NCI-H774 (cell line): ENCODE results near the gene CSAD.
"Not testable (repeated sequence)": the region's sequence is repeated elsewhere in the genome, so short reads cannot be mapped to it uniquely, and the experiment has no call there.

Experiments
- DNase-seq: peaks from one replicate; lab custom pipeline; 2025; lab: John Stamatoyannopoulos, UW

CSAD gene

GRCh38 chr12:53145383-53146260 lies 35.1 kb downstream of the CSAD start:
- no peak for DNase-seq

GRCh38 chr12:53143355-53143754 lies 37.4 kb downstream of the CSAD start:
- no peak for DNase-seq

- DNase-seq: no peak
Measured at GRCh38 chr12:53133722-53134121, 47.0 kb downstream of the CSAD start.

GRCh38 chr12:53131844-53132243 lies 48.9 kb downstream of the CSAD start:
- DNase-seq: no peak

GRCh38 chr12:53128780-53129569 lies 51.8 kb downstream of the CSAD start:
- no peak for DNase-seq

DNA sequence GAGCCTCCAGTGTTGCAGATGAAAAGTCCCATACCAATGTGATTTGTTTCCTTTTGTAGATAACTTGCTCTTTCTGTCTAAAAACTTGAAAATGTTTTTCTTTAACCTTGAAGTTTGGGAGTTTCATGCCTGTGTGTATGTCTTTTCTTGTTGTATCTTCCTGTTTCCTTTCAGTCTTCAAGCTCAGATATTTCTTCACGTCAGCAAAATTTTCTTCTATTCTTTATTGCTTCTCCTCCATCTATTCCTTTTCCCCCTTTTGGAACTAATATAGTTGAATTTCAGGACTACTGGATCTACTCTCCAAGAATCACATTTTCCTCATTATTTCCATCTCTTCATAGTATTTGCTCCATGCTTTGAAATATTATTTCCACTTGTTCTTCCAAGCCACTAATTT lies 53.6 kb downstream of the CSAD start:
- DNase-seq: no peak

DNA sequence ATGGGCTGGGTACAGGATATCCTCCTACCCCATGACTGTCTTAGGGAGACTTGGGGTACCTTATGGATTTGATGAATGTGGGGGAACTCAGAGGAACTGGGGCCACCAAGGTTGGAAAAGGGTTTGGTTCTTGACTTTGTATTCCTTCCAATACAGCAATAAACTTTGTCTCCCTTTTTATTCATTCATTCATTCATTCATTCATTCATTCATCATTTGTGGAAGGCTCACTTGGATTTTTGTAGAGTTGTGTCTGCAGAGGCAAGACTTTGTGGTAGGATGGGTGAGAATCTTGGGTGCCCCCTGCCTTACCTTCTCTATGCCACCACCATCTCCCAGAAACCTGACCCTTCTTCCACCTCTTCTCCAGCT lies 56.4 kb downstream of the CSAD start:
- DNase-seq: no peak

DNA sequence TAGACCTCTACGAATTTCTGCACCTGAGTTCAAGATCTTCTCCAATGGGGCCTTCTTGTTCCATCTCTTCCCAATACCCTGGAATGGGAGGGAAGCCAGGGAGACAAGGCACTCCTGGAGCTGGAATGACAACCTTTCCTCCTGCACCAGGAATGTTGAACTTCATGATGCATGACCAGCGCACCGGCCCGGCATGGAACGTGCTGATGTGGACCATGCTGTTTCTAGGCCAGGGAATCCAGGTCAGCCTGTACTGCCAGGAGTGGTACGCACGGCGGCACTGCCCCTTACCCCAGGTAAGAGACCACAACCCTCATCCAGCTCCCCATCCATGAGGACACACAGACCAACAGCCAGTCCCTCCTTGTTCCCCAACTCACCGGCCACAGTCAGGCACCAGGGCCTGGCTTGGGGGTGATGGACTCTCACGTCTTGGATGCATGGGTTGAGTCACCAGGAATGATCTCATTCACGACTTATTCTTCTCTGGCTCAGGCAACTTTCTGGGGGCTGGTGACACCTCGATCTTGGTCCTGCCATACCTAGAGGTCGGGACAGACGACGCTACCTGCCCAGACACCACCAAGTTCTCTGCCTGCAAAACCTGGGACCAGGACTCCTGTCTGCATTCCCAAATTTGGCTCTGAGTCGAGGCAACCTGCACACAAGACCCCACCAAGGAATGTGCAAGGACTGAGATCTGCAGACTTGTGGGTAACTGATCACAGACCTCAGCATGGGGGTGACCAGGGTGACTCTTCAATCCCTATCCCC lies 57.0 kb downstream of the CSAD start:
- no peak for DNase-seq

DNA sequence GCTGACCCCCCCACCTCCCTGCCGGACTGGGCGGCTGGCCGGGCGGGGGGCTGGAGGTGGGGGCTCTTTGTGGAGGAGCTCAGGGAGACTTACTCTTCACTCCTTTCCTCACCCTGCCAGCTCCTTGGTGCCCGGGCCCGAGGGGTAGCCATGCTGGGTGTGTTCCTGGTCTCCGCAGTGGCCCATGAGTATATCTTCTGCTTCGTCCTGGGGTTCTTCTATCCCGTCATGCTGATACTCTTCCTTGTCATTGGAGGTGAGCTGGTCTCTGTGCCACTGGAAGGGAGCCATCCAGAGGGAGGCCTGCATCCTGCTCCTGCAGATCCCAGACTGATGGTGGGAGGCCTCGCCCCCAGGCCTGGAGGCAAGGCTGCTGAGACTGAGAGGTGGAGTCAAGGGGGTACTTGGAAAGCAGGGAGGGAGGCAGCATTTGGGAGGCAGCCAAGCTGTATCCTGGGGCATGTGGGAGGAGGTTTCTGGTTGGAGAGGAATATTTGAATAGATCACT lies 57.7 kb downstream of the CSAD start:
- DNase-seq: no peak

DNA sequence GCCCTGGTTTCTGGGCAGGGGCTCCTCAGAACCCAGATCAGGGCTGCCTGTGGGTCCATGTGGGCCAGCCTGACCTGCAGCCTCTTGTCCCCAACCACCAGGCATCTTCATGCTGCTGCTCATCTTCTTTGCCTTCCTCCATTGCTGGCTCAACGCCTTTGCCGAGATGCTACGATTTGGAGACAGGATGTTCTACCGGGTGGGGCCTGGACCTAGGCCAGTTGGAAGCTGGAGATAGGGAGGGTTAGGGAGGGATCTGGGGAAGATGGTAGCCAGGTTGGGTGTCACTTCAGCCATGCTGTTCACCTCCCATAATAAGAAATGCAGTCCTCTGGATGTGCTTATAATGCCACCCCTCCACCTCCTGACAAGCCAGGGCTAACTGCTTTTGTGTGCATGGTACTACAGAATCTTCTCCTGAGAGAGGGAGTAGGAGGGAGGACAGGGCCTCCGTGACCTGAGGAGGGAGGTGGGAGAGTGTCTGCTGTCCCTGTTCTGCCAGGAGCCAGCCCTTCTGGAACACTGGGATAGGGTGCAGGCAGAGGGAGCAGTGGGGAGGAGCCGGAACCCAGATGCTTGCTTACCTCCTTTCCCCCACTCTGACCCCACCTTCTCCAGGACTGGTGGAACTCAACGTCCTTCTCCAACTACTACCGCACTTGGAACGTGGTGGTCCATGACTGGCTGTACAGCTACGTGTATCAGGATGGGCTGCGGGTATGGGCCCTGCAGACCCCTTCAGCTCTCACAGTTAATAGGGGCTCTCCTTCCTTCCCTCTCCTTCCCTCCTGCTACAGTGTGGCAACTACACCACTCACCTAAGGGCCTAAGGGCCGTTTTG lies 59.8 kb downstream of the CSAD start:
- no peak for DNase-seq

GRCh38 chr12:53118751-53119300 lies 61.9 kb downstream of the CSAD start:
- no peak for DNase-seq

- DNase-seq: no peak
Measured at GRCh38 chr12:53115891-53116648, 64.7 kb downstream of the CSAD start.

GRCh38 chr12:53115112-53115890 lies 65.4 kb downstream of the CSAD start:
- no peak for DNase-seq

GRCh38 chr12:53113951-53114350 lies 66.8 kb downstream of the CSAD start:
- DNase-seq: no peak

DNA sequence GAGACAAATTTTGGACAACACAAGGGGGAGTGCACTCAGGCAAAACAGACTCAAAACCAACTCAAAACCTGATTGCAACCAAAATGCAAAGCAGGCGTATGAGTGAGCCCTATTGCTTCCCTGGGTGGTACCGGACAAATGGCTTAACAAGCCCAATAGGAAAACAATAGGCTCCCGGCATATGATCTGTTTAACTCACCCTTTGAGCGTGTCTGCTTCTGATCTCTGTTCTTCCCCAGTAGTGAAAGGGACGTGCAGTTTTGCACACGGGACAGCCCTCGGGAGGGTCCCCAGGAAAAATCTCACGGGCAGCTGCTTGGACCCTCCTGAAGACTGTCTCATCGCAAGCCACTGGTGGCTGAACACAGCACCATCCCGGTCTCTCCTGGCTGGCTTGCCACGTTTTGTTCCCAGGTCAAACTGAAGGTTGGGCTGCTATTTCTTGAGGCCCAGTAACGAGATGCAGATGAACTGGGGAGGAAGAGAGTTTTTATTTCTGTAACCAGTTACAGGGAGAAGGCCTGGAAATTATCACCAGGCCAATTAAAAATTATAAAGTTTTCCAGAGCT lies 67.5 kb downstream of the CSAD start:
- DNase-seq: no peak

DNA sequence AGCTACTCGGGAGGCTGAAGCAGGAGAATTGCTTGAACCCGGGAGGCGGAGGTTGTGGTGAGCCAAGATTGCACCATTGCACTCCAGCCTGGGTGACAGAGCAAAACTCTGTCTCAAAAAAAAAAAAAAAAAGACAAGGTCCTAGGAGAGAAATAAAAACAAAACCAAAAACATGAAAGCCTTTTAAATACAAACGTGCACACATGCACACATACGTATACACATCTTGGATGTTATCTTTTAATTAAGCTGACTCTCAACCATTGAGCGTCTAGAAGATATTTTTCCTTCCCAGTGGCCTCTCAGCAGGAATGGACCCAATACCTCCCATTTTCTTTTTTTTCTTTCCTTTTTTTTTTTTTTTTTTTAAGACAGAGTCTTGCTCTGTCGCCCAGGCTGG lies 68.3 kb downstream of the CSAD start:
- DNase-seq: not testable (repeated sequence)
